Raji (cell line): ENCODE measurements around the gene FIGNL2.

Source experiments
- POLR2A ChIP-seq: IDR thresholded peaks from 2 replicates; pipeline ENCODE4 v1.6.1; 2011; ENCODE audit warnings: low read depth, low read length, control low read depth; ENCODE audit not compliant: insufficient read depth

The FIGNL2 gene

GRCh38 chr12:51883998-51884675 is 35.6 kb upstream of the FIGNL2 start:
- TF ChIP-seq POLR2A: no peak

GRCh38 chr12:51883295-51883694 is 34.8 kb upstream of the FIGNL2 start:
- no peak for TF ChIP-seq POLR2A

- no peak for TF ChIP-seq POLR2A
Observed at GRCh38 chr12:51879102-51879501, 30.6 kb upstream of the FIGNL2 start.

- TF ChIP-seq POLR2A: no peak
Observed at GRCh38 chr12:51874486-51874885, 26.0 kb upstream of the FIGNL2 start.

- TF ChIP-seq POLR2A: no peak
Observed at GRCh38 chr12:51874000-51874399, 25.5 kb upstream of the FIGNL2 start.

- TF ChIP-seq POLR2A: no peak
Observed at GRCh38 chr12:51873251-51873994, 24.9 kb upstream of the FIGNL2 start.

- no peak for TF ChIP-seq POLR2A
Observed at GRCh38 chr12:51872689-51872981, 24.1 kb upstream of the FIGNL2 start.

GRCh38 chr12:51871918-51872688 is 23.6 kb upstream of the FIGNL2 start:
- TF ChIP-seq POLR2A: no peak

- no peak for TF ChIP-seq POLR2A
Observed at GRCh38 chr12:51871126-51871525, 22.6 kb upstream of the FIGNL2 start.

- TF ChIP-seq POLR2A: no peak
Observed at GRCh38 chr12:51870504-51870903, 22.0 kb upstream of the FIGNL2 start.

GRCh38 chr12:51869931-51870330 is 21.4 kb upstream of the FIGNL2 start:
- no peak for TF ChIP-seq POLR2A

- TF ChIP-seq POLR2A: no peak
Observed at GRCh38 chr12:51869496-51869865, 21.0 kb upstream of the FIGNL2 start.

- TF ChIP-seq POLR2A: no peak
Observed at GRCh38 chr12:51868821-51869495, 20.4 kb upstream of the FIGNL2 start.

- TF ChIP-seq POLR2A: no peak
Observed at GRCh38 chr12:51867796-51868428, 19.4 kb upstream of the FIGNL2 start.

- no peak for TF ChIP-seq POLR2A
Observed at GRCh38 chr12:51867371-51867770, 18.9 kb upstream of the FIGNL2 start.

- TF ChIP-seq POLR2A: no peak
Observed at GRCh38 chr12:51866762-51867161, 18.2 kb upstream of the FIGNL2 start.

- no peak for TF ChIP-seq POLR2A
Observed at GRCh38 chr12:51866324-51866723, 17.8 kb upstream of the FIGNL2 start.
